OCI-LY7 (cell line): ENCODE data around the gene GALNT2. TPM values are rescaled to one million over a fixed set of nuclear protein-coding genes. Genes with fewer than 3 reads are reported as not detected.

ENCODE experiments used
- BruUV-seq: library from RNA; stranded (reverse); fragments of 400-500 nt; replicated peaks from 2 replicates; lab custom pipeline; 2021; lab: Mats Ljungman, UMichigan
- CTCF ChIA-PET: fragments of 300-600 bp; sonication (Branson Sonifier 250); formaldehyde crosslinking; loops from one replicate; lab custom pipeline; 2022; ENCODE audit warnings: antibody characterized with exemption; ENCODE audit not compliant: unreplicated experiment; lab: Charles Lee
- POLR2A ChIA-PET: fragments of 300-600 bp; sonication (Branson Sonifier 250); formaldehyde crosslinking; loops from one replicate; lab custom pipeline; 2022; ENCODE audit warnings: antibody characterized with exemption; lab: Charles Lee
- DNase-seq: peaks from one replicate; pipeline ENCODE4 v3.0.0-alpha.2; 2015; ENCODE audit warnings: low spot score
- H2AFZ ChIP-seq: fragments of 200-600 bp; sonication (generic), shearing (Covaris generic); 2 replicates; pipeline ENCODE4 v1.6.1; 2014; ENCODE audit warnings: mild to moderate bottlenecking, antibody characterized with exemption, low read length, moderate library complexity
- H3K27ac ChIP-seq: fragments of 200-600 bp; sonication (generic); 2 replicates; pipeline ENCODE4 v1.5.1; 2014; ENCODE audit warnings: mixed run types, low read depth, mild to moderate bottlenecking, moderate library complexity, low read length, inconsistent platforms; ENCODE audit not compliant: poor library complexity, severe bottlenecking
- H3K36me3 ChIP-seq: fragments of 200-600 bp; sonication (generic); 2 replicates; pipeline ENCODE4 v1.6.1; 2014; ENCODE audit warnings: mild to moderate bottlenecking, antibody characterized with exemption, low read length, moderate library complexity, mixed read lengths; ENCODE audit not compliant: insufficient read depth
- H3K4me1 ChIP-seq: fragments of 200-600 bp; sonication (generic); 2 replicates; pipeline ENCODE4 v1.5.1; 2014; ENCODE audit warnings: mild to moderate bottlenecking, low read length; ENCODE audit not compliant: insufficient read depth, poor library complexity, severe bottlenecking
- H3K4me2 ChIP-seq: fragments of 200-600 bp; sonication (generic); 2 replicates; pipeline ENCODE4 v1.6.1; 2014; ENCODE audit warnings: mild to moderate bottlenecking, low read length
- H3K4me3 ChIP-seq: fragments of 200-600 bp; sonication (generic); 2 replicates; pipeline ENCODE4 v1.5.1; 2014; ENCODE audit warnings: mild to moderate bottlenecking, low read depth, low read length; ENCODE audit not compliant: poor library complexity, severe bottlenecking
- H3K79me2 ChIP-seq: fragments of 200-600 bp; sonication (generic); 2 replicates; pipeline ENCODE4 v1.6.1; 2016; ENCODE audit warnings: low read depth, mild to moderate bottlenecking, low read length, moderate library complexity, mixed read lengths; ENCODE audit not compliant: insufficient read depth
- H3K9me2 ChIP-seq: fragments of 200-600 bp; sonication (generic); 2 replicates; pipeline ENCODE4 v1.6.1; 2016; ENCODE audit warnings: mild to moderate bottlenecking, low read length, mixed read lengths; ENCODE audit not compliant: insufficient read depth
- H3K9me3 ChIP-seq: fragments of 200-600 bp; sonication (generic); 2 replicates; pipeline ENCODE4 v1.6.1; 2014; ENCODE audit warnings: mild to moderate bottlenecking, mixed run types, low read length, mixed read lengths
- H4K20me1 ChIP-seq: fragments of 200-600 bp; sonication (generic); 2 replicates; pipeline ENCODE4 v1.6.1; 2014; ENCODE audit warnings: mild to moderate bottlenecking, antibody characterized with exemption, low read length, moderate library complexity, mixed read lengths; ENCODE audit not compliant: insufficient read depth
- CTCF ChIP-seq: fragments of 200-600 bp; sonication (generic); conservative IDR thresholded peaks from 2 replicates; pipeline ENCODE4 v1.5.1; 2014; ENCODE audit warnings: mild to moderate bottlenecking, antibody characterized with exemption, low read length, moderate library complexity, mixed read lengths
- EZH2phosphoT487 ChIP-seq: fragments of 200-600 bp; sonication (generic); IDR thresholded peaks from 2 replicates; pipeline ENCODE4 v1.6.1; 2018; ENCODE audit warnings: low read depth, borderline replicate concordance, mild to moderate bottlenecking, mixed run types, antibody characterized with exemption, low read length, moderate library complexity, mixed read lengths
- intact Hi-C: fragments of 100-400 bp; cut with micrococcal nuclease; formaldehyde crosslinking; loops from one replicate; pipeline ENCODE4 v1.10.0; 2022; ENCODE audit not compliant: unreplicated experiment
- total RNA-seq, 2 experiments: library from RNA; depleted of rRNA in 1 of 2; stranded (reverse); fragments of >200 nt in 1 of 2; shearing (Covaris generic) in 1 of 2; gene quantifications; 2 replicates each; pipeline ENCODE4 v1.2.3, GENCODE V29; 2014 to 2022

GALNT2 gene
- total RNA-seq, 2 experiments from 2014 or later: 29.9 to 67.3 TPM

- TF ChIP-seq CTCF (no peak), EZH2phosphoT487 (no peak)
- intact Hi-C loops: no loop called here
- no peak overlapping the region for H3K4me2 ChIP-seq
- no peaks in the 10 kb centered on the region for H3K9me2 ChIP-seq
- H2AFZ ChIP-seq: no peak overlapping the region
- no peaks in the 10 kb centered on the region for H3K36me3 ChIP-seq
- ChIA-PET CTCF (interaction anchor here (1.5 kb wide), 1 partner anchor 13 kb away, joined by 3 read pairs; no protein-coding TSS in a partner anchor), POLR2A (interaction anchor here (0.6 to 1.5 kb wide), 3 partner anchors 14 to 598 kb away, joined by 3 to 5 read pairs (median 4); no protein-coding TSS in a partner anchor)
- no peaks in the 10 kb centered on the region for H3K4me1 ChIP-seq
- no peaks in the 10 kb centered on the region for H3K9me3 ChIP-seq
- H3K79me2 ChIP-seq: no peaks in the 10 kb centered on the region
- DNase-seq: no peak
- H3K4me3 ChIP-seq: no peak overlapping the region
- no peak overlapping the region for H3K27ac ChIP-seq
- H4K20me1 ChIP-seq: no peaks in the 10 kb centered on the region
- BruUV-seq: no TSS peak
These were observed 222.3 kb downstream of the GALNT2 start for GRCh38 chr1:230289350-230289644.

- Histone ChIP-seq H3K79me2 (no peaks in the 10 kb centered on the region), H3K9me3 (no peaks in the 10 kb centered on the region), H2AFZ (no peak overlapping the region), H3K4me3 (no peak overlapping the region), H3K4me2 (no peak overlapping the region), H4K20me1 (no peaks in the 10 kb centered on the region), H3K27ac (no peak overlapping the region), H3K36me3 (no peaks in the 10 kb centered on the region), H3K4me1 (no peaks in the 10 kb centered on the region), H3K9me2 (no peaks in the 10 kb centered on the region)
- DNase-seq: no peak
- no TSS peak for BruUV-seq
- intact Hi-C loops: no loop called here
- TF ChIP-seq EZH2phosphoT487 (no peak), CTCF (no peak)
- ChIA-PET CTCF (no interaction called here), POLR2A (interaction anchor here (0.9 kb wide), 1 partner anchor 668 kb away, joined by 3 read pairs; no protein-coding TSS in a partner anchor)
These were observed 224.9 kb downstream of the GALNT2 start for GRCh38 chr1:230291731-230292620.
